ENCODE data around the gene LYSMD4.

DNA sequence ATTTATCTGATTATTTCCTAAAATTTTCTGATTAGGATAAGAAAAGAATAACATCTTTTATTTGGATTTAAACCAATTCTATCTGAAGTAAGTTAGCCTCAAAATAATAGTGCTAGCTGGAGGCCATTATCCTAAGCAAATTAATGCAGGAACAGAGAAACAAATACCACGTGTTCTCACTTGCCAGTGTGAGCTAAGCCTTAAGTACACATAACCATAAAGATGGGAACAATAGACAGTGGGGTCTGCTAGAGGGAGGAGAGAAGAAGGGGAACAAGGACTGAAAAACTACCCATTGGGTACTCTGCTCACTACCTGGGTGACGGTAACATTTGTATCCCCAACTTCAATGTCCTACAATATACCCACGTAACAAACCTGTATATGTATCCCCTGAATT, 31.3 kb upstream of the LYSMD4 start:
- TF ChIP-seq, protein P1, sequence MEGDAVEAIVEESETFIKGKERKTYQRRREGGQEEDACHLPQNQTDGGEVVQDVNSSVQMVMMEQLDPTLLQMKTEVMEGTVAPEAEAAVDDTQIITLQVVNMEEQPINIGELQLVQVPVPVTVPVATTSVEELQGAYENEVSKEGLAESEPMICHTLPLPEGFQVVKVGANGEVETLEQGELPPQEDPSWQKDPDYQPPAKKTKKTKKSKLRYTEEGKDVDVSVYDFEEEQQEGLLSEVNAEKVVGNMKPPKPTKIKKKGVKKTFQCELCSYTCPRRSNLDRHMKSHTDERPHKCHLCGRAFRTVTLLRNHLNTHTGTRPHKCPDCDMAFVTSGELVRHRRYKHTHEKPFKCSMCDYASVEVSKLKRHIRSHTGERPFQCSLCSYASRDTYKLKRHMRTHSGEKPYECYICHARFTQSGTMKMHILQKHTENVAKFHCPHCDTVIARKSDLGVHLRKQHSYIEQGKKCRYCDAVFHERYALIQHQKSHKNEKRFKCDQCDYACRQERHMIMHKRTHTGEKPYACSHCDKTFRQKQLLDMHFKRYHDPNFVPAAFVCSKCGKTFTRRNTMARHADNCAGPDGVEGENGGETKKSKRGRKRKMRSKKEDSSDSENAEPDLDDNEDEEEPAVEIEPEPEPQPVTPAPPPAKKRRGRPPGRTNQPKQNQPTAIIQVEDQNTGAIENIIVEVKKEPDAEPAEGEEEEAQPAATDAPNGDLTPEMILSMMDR (IDR thresholded peaks at IDR 0.05) = no peak
- no peak for TF ChIP-seq EZH2 (IDR thresholded peaks at IDR 0.05; ENCODE audit: borderline replicate concordance, insufficient read depth, low read depth, low read length, poor library complexity, severe bottlenecking)
